ENCODE data around the gene TRIOBP. TPM values are rescaled to one million over a fixed set of nuclear protein-coding genes. Genes with fewer than 3 reads are reported as not detected.

The TRIOBP gene
- total RNA-seq, 1 experiment from 2014 or later, result 28.7 TPM

GRCh38 chr22:37753746-37754145 lies 56.9 kb downstream of the TRIOBP start:
- CTCF ChIA-PET, result no interaction called here
- H3K9me3 ChIP-seq (ENCODE audit: low read depth, low read length, poor library complexity, severe bottlenecking), result no peaks in the 10 kb centered on the region
- H3K4me1 ChIP-seq (ENCODE audit: insufficient read depth, low read length, poor library complexity, severe bottlenecking), result peaks cover 8% of the 10 kb centered on the region
- intact Hi-C loops (cut with micrococcal nuclease; ENCODE audit: unreplicated experiment), result no loop called here
- no TSS peak for BruUV-seq (replicated peaks)
- H3K27me3 ChIP-seq (replicated peaks; ENCODE audit: insufficient read depth, low read depth, low read length, poor library complexity), result no peaks in the 10 kb centered on the region
- H3K27ac ChIP-seq (ENCODE audit: low read depth, low read length, poor library complexity, severe bottlenecking), result no peak overlapping the region
- no peak for TF ChIP-seq EZH2 (IDR thresholded peaks at IDR 0.05; ENCODE audit: borderline replicate concordance, low read depth, low read length, poor library complexity, severe bottlenecking)
- TF ChIP-seq, protein P1, sequence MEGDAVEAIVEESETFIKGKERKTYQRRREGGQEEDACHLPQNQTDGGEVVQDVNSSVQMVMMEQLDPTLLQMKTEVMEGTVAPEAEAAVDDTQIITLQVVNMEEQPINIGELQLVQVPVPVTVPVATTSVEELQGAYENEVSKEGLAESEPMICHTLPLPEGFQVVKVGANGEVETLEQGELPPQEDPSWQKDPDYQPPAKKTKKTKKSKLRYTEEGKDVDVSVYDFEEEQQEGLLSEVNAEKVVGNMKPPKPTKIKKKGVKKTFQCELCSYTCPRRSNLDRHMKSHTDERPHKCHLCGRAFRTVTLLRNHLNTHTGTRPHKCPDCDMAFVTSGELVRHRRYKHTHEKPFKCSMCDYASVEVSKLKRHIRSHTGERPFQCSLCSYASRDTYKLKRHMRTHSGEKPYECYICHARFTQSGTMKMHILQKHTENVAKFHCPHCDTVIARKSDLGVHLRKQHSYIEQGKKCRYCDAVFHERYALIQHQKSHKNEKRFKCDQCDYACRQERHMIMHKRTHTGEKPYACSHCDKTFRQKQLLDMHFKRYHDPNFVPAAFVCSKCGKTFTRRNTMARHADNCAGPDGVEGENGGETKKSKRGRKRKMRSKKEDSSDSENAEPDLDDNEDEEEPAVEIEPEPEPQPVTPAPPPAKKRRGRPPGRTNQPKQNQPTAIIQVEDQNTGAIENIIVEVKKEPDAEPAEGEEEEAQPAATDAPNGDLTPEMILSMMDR (conservative IDR thresholded peaks at IDR 0.05; ENCODE audit: low read depth, low read length), result no peak
- H3K36me3 ChIP-seq (ENCODE audit: insufficient read depth, low read length, poor library complexity, severe bottlenecking), result peaks cover 29% of the 10 kb centered on the region
- POLR2A ChIA-PET (ENCODE audit: low non-redundant PET), result no interaction called here
- DNase-seq (ENCODE audit: low spot score), result no peak
- no peak overlapping the region for H3K4me3 ChIP-seq (ENCODE audit: low read depth, low read length, poor library complexity, severe bottlenecking)

GRCh38 chr22:37757663-37758062 lies 60.8 kb downstream of the TRIOBP start:
- Histone ChIP-seq H3K4me3 (ENCODE audit: low read depth, low read length, poor library complexity, severe bottlenecking) (no peak overlapping the region), H3K36me3 (ENCODE audit: insufficient read depth, low read length, poor library complexity, severe bottlenecking) (peaks cover 44% of the 10 kb centered on the region), H3K27me3 (replicated peaks; ENCODE audit: insufficient read depth, low read depth, low read length, poor library complexity) (no peaks in the 10 kb centered on the region), H3K9me3 (ENCODE audit: low read depth, low read length, poor library complexity, severe bottlenecking) (no peaks in the 10 kb centered on the region), H3K4me1 (ENCODE audit: insufficient read depth, low read length, poor library complexity, severe bottlenecking) (peaks cover 3% of the 10 kb centered on the region), H3K27ac (ENCODE audit: low read depth, low read length, poor library complexity, severe bottlenecking) (no peak overlapping the region)
- no TSS peak for BruUV-seq (replicated peaks)
- DNase-seq (ENCODE audit: low spot score), result no peak
- POLR2A ChIA-PET (ENCODE audit: low non-redundant PET), result no interaction called here
- CTCF ChIA-PET, result no interaction called here
- intact Hi-C loops (cut with micrococcal nuclease; ENCODE audit: unreplicated experiment), result no loop called here
- no peak for TF ChIP-seq EZH2 (IDR thresholded peaks at IDR 0.05; ENCODE audit: borderline replicate concordance, low read depth, low read length, poor library complexity, severe bottlenecking)
- TF ChIP-seq, protein P1 (conservative IDR thresholded peaks at IDR 0.05; ENCODE audit: low read depth, low read length), result no peak

- no TSS peak for BruUV-seq (replicated peaks)
- Histone ChIP-seq H3K4me3 (ENCODE audit: low read depth, low read length, poor library complexity, severe bottlenecking) (no peak overlapping the region), H3K36me3 (ENCODE audit: insufficient read depth, low read length, poor library complexity, severe bottlenecking) (peaks cover 40% of the 10 kb centered on the region), H3K4me1 (ENCODE audit: insufficient read depth, low read length, poor library complexity, severe bottlenecking) (no peaks in the 10 kb centered on the region), H3K27me3 (replicated peaks; ENCODE audit: insufficient read depth, low read depth, low read length, poor library complexity) (no peaks in the 10 kb centered on the region), H3K9me3 (ENCODE audit: low read depth, low read length, poor library complexity, severe bottlenecking) (no peaks in the 10 kb centered on the region), H3K27ac (ENCODE audit: low read depth, low read length, poor library complexity, severe bottlenecking) (no peak overlapping the region)
- ChIA-PET CTCF (no interaction called here), POLR2A (ENCODE audit: low non-redundant PET) (no interaction called here)
- TF ChIP-seq, protein P1 (conservative IDR thresholded peaks at IDR 0.05; ENCODE audit: low read depth, low read length), result no peak
- no peak for TF ChIP-seq EZH2 (IDR thresholded peaks at IDR 0.05; ENCODE audit: borderline replicate concordance, low read depth, low read length, poor library complexity, severe bottlenecking)
- DNase-seq (ENCODE audit: low spot score), result no peak
- intact Hi-C loops (cut with micrococcal nuclease; ENCODE audit: unreplicated experiment), result no loop called here
These were observed 61.8 kb downstream of the TRIOBP start for GRCh38 chr22:37758694-37759093.
